Upper lobe of left lung (tissue), 4 donors: ENCODE data around the gene MOB2.

Experiments used
- EP300 ChIP-seq, 4 donors: sonication (generic); formaldehyde crosslinking; IDR thresholded peaks; one replicate each; pipeline ENCODE4 v1.5.1; 2017; ENCODE audit warnings: antibody characterized with exemption in 4 of 4, control low read depth in 2 of 4
- POLR2A ChIP-seq, 4 donors: fragments of 450-650 bp; IDR thresholded peaks; one replicate each; pipeline ENCODE4 v1.5.1; 2016 to 2017; ENCODE audit warnings: antibody characterized with exemption in 4 of 4, mild to moderate bottlenecking in 2 of 4
- POLR2AphosphoS5 ChIP-seq, 2 donors: sonication (generic); formaldehyde crosslinking; IDR thresholded peaks; one replicate each; pipeline ENCODE4 v1.5.1; 2017; ENCODE audit warnings: antibody characterized with exemption in 2 of 2
- TF ChIP-seq, protein P1 (sequence below), 6 experiments: fragments of 450-650 bp in 4 of 6; fragments of 200-600 bp in 2 of 6; sonication (generic) in 2 of 6; IDR thresholded peaks; one replicate each; pipeline ENCODE4 v1.5.1; 2016 to 2019; ENCODE audit warnings: antibody characterized with exemption in 6 of 6

DNA sequence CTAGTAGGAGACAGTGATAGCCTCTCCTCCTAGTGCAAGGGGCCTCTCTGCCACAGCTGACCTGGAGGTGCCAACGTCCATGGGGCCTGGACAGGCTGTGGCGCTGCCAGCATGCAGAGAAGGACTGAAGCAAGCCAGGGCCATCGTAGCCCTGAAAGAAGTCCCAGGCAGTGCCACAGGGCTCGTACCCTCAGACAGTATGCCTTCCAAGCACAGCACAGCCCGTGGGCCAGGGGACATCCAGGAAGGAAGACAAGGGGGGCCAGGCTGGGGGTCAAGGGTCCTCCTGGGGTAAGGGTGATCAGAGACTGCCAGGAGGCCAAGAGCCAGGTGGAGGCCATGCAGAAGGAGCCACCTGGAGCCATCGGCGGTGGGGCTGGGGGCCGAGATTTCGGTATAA, 20.4 kb upstream of the MOB2 start:
- TF ChIP-seq, protein P1, sequence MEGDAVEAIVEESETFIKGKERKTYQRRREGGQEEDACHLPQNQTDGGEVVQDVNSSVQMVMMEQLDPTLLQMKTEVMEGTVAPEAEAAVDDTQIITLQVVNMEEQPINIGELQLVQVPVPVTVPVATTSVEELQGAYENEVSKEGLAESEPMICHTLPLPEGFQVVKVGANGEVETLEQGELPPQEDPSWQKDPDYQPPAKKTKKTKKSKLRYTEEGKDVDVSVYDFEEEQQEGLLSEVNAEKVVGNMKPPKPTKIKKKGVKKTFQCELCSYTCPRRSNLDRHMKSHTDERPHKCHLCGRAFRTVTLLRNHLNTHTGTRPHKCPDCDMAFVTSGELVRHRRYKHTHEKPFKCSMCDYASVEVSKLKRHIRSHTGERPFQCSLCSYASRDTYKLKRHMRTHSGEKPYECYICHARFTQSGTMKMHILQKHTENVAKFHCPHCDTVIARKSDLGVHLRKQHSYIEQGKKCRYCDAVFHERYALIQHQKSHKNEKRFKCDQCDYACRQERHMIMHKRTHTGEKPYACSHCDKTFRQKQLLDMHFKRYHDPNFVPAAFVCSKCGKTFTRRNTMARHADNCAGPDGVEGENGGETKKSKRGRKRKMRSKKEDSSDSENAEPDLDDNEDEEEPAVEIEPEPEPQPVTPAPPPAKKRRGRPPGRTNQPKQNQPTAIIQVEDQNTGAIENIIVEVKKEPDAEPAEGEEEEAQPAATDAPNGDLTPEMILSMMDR (IDR thresholded peaks at IDR 0.05), result no peak
- TF ChIP-seq POLR2A (IDR thresholded peaks at IDR 0.05) (no peak), POLR2AphosphoS5 (IDR thresholded peaks at IDR 0.05) (no peak), EP300 (IDR thresholded peaks at IDR 0.05) (no peak)
